Hematopoietic multipotent progenitor cell treated with erythropoietin and hydrocortisone succinate and interleukin-3 and kit ligand, for 17 days (in vitro differentiated cells): ENCODE results near the gene TNS1.
A peak's percentile ranks its signal among the peaks of the same experiment; 100 is the strongest.
"Not testable (repeated sequence)": the region's sequence is repeated elsewhere in the genome, so short reads cannot be mapped to it uniquely, and the experiment has no call there.

Experiments
- DNase-seq: peaks from one replicate; pipeline ENCODE4 v3.0.0-alpha.2; 2015; ENCODE audit warnings: low spot score

TNS1 gene

DNA sequence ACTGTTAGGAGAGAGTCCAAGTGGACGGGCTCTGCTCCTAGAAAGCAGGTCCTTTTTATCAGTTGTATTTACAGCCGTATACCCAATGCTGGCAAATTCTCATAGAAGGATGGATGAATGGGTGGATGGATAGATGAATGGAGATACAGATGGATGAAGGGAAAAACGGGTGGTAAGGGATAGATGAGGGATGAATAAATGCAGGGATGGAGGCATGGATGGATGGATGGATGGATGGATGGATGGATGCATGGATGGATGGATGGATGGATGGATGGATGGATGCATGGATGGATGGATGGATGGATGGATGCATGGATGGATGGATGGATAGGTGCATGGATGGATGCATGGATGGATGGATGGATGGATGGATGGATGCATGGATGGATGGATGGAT is 193.8 kb downstream of the TNS1 start:
- not testable (repeated sequence) for DNase-seq

DNA sequence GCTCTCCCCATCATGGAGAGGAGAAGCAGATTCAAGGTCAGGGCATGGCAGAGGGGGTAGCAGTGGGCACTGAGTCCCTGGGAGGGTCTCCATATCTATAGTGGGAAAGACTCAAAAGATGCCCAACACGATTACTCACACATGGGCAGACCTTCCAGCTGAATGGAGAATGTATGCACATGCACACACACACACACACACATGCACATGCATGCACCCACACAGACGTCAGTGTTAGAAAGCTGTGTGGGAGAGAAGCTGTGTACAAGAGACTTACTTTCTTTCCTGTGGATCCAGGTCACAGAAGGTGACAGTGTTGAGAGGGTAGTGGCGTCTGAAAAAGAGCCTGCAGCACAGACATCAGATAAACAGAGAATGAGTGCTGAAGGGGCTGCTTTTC is 194.5 kb downstream of the TNS1 start:
- DNase-seq = no peak

- DNase-seq = no peak
Measured at GRCh38 chr2:217807753-217808152, 195.0 kb downstream of the TNS1 start.

GRCh38 chr2:217807025-217807424 is 195.8 kb downstream of the TNS1 start:
- no peak for DNase-seq

DNA sequence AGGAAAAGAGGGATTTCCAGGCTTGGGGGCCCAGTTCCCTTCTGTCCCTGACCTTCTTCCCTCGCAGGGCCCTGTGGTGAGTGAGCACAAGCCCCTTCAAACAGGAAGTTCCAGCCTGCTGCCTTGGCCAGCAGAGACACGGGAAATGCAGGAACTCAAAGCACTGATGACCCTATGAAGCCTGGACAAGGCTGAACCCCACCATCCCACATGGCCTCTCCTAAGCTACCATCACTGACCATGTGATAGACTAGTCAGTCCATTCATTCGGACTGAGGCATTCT is 196.4 kb downstream of the TNS1 start:
- no peak for DNase-seq

DNA sequence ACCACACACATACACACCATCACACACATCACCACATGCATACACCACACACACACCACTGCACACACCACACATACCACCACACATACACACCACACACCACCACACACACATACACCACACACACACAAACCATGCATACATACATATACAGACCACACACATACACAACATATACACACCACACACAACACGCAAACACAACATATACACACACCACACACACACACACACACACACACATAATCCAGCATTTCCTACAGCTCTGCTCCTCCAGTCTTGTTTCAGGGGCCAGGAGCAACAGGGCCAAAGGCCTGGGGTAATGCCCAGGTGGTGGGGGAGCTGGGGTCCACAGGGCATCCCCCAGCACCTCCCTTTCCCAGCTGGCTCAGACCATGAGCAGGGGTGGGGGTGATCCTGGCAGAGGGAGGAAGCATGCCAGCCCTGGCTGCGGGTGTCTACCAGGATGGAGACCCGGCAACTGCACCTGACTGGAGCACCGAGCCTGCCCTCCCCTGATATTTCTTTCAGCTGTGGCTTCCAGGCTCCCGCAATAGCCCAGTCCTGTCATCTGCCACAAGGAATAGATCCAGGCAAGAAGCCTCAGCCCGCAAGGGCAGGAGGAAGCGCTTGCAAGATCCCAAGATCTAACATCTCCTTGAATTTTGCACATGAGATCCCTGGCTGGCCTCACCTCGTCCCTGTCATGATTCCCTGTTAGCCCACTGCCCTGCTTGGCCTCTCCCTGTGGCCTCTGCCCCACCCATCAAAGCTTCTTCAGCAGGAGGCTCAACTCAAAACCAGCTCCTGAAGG is 196.9 kb downstream of the TNS1 start:
- DNase-seq = no peak

GRCh38 chr2:217804791-217805667 is 197.8 kb downstream of the TNS1 start:
- no peak for DNase-seq

- DNase-seq = no peak
Measured at GRCh38 chr2:217804338-217804737, 198.5 kb downstream of the TNS1 start.

- no peak for DNase-seq
Measured at GRCh38 chr2:217803653-217803960, 199.2 kb downstream of the TNS1 start.

GRCh38 chr2:217802876-217803652 is 199.7 kb downstream of the TNS1 start:
- no peak for DNase-seq

DNA sequence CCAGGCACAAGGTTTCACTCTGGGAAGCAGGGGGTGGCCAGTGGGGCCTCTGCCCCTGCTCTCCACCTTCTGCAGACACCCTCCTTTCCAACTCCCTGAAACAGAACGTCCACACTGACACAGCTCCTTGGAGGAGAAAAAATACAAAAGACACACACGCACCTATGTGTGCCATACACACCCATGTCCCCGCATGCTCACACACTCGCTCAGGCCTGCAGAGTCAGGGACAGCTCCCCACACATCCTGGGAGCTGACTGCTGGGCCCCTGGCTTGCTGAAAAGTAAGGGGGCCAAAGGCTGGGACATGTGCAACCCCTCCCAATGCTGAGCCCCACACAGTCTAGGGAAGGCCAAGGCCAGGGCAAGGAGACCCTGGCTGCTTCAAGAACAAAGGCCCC is 200.5 kb downstream of the TNS1 start:
- DNase-seq = no peak

DNA sequence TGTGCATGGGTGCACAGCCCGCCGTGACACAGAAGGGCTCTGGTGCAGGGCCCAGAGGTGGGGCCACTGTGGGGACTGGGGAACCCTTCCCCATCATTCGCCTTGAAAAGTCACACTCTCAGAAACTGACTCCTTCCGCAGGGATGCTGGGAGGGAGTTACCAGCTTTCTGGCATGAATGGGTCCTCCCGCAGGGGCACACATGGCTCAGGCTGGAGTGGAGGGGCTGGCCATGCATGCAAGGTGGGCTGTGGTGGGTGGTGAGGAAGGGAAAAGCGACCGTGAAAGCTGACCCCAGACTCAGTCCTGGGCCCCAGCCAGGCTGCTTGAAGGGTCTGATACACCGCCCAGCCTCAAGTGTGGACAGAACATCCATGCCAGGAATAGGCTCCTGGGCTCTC is 201.1 kb downstream of the TNS1 start:
- DNase-seq = no peak

DNA sequence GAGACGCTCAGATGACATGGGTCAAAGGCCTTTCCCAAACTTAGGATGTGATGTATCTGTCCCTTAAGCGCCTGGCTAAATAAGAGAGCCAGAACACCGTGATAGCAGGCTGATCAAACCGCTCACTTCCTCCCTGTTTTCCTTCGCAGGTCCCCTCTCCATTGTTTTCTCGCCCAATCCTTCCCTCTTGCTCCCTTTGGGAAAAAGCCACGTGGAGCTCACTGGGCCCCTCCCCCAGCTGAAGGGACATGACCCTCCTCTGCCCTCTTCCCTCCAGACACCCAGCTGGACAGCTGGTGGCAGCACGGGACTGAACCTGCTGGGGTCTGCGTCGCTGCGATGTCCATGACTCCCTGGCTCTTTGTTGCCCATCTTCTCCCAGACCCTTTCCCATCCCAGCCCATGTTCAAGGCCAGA is 201.7 kb downstream of the TNS1 start:
- no peak for DNase-seq

GRCh38 chr2:217800433-217801114 is 202.2 kb downstream of the TNS1 start:
- no peak for DNase-seq

DNA sequence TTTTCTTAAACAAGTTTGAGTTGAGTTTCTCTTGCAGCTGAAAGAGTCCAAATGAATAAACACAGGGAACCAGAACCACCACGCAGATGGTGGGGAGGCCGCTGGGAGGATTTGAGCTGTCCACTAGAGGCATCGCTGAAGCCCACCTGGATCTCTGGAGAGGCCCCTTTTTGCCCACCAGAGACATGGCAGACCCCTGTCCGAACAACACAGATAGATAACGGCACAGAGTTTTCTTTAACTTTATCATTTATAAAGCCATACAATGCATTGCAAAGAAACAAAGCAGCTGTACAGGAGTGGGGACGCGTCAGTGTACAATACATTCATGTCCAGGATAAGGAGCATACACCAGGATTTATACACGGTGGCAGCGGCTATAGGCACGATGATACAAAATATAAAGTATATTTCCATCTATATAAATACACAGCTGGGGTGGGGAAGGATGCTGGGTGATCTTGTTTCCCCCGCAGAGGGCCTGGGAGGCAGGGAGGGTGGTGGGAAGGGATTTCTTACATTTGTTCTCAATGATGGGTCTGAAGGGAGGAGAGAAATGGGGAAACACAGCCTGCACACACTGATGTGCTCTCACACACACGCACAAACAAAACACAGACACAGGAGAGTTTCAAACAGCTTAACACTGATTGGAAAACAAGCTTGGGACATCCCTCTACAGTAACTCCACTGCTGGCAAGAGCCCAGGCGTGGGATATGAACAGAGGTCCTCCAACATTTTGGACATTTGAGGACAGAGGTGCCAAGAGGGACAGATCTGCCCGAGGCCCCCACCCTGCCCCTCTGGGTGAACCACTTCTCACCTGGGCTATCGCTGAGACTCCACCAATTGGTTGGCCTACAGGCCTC is 203.0 kb downstream of the TNS1 start:
- DNase-seq = peak; percentile 19

GRCh38 chr2:217798743-217799562 is 203.8 kb downstream of the TNS1 start:
- DNase-seq = peak; percentile 18

DNA sequence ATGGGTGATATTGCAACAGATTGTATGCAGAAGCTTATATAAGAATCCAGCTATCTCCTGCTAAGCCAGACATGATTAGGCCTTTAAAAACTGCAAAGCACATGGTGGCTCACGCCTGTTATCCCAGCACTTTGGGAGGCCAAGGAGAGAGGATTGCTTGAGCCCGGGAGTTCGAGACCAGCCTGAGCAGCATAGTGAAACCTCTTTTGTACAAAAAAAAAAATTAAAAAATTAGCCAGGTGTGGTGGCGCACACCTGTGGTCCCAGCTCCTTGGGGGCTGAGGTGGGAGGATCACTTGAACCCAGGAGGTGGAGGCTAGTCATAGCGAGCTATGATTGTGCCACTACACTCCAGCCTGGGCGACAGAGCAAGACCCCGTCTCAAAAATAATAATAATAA is 204.6 kb downstream of the TNS1 start:
- DNase-seq = no peak

DNA sequence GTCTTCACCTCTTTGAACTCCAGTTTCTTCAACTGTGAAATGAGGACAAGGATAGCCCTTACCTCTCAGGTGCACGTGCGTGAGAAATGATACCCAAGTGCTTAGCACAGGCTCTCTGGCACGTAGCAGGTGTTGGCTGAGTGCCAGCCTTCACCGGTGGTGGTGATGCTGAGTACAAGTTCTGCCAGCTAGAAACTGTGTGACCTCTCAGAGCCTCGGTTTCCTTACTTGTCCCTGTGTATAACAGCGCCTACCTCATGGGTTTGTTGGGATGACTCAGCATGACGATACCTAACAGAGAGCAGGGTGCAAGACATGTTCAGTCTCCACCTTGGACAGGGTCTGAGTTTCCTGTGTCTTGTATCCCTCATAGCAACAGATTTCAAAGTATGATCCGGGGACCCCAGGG is 205.1 kb downstream of the TNS1 start:
- DNase-seq = peak; percentile 82

DNA sequence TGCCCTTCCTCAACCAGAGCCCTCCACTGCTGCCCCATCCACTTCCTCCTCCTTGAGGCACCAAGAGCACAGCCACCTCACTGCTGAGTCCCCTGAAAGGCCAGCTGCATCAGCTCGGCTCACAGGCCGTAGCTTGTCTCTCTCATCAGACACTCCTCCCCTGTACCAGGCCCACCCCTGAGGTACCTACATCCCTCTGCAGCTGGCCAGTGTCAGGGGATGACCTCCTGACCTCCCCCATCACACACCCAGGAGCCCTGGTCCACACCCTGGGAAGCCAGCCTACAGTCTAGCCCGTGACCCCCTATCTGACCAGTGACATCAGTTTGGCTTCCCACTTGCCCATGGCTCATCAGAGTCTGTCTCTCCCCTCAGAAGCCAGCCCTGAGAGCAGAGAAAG is 205.6 kb downstream of the TNS1 start:
- DNase-seq = no peak

DNA sequence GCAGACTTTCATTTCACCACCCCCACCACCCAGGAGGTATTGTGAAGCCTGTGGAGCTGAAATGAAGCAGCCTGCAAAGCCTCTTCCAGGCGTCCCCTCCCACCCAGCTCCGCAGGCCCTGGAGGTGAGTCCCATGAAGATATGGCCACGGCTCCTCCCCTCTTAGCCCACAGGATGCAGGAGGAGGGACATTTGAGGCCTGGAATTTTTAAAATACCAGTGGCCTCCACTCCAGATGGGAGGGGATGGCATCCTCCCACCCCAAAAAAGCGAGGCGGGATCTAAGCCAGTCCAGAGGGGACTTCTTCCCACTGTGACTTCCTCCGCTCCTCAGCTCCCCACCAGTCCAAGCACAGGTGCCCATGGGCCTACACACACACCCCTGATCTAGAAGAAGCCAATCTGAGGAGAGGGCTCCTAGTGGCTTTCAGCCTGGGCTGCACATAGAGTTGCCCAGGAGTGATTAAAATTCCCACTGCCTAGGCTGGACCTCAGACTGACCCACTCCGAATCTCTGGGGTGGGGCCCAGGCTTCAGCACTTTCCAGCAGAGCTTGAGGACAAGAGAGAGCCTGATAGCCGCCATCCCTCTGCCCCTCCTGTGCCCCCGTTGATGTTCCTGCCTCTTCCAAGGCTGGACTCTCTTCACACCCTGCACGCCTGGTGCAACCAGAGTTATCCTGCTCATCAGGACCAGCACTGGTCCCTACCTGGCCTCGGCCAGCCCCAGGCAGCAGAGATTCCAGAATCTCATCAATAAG is 206.9 kb downstream of the TNS1 start:
- DNase-seq = no peak
